Fibroblast of mammary gland (primary cell): ENCODE data around the gene DYNC2I2.
A peak's percentile ranks its signal among the peaks of the same experiment; 100 is the strongest.
"Not testable (repeated sequence)": the region's sequence is repeated elsewhere in the genome, so short reads cannot be mapped to it uniquely, and the experiment has no call there.

ENCODE experiments used
- DNase-seq: peaks from one replicate; pipeline ENCODE4 v3.0.0-alpha.2; 2010; ENCODE audit warnings: low read depth
- H3K4me3 ChIP-seq: 2 replicates; pipeline ENCODE4 v1.5.1; 2011; ENCODE audit warnings: low read depth, mild to moderate bottlenecking, low read length, moderate library complexity; ENCODE audit not compliant: control insufficient read depth
- TF ChIP-seq, protein P1 (sequence below): conservative IDR thresholded peaks from 2 replicates; pipeline ENCODE4 v1.5.1; 2011; ENCODE audit warnings: low read depth, low read length, inconsistent platforms; ENCODE audit not compliant: control insufficient read depth, insufficient read depth

DYNC2I2 gene

DNA sequence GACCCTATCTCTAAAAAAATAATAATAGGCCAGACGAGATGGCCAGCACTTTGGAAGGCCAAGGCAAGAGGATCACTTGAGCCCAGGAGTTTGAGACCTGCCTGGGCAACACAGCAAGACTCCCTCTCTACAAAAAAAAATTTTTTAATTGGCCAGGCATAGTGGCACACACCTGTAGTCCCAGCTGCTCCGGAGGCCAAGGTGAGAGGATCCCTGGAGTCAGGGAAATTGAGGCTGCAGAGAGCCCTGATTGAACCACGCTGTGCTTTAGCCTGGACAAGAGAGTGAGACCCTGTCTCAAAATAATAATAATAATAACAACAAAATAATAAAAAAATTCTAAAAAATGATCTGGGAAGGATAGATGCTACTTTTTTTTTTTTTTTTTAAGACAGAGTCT lies 1.1 kb upstream of the DYNC2I2 start:
- H3K4me3 ChIP-seq, result no peak overlapping the region
- TF ChIP-seq, protein P1, sequence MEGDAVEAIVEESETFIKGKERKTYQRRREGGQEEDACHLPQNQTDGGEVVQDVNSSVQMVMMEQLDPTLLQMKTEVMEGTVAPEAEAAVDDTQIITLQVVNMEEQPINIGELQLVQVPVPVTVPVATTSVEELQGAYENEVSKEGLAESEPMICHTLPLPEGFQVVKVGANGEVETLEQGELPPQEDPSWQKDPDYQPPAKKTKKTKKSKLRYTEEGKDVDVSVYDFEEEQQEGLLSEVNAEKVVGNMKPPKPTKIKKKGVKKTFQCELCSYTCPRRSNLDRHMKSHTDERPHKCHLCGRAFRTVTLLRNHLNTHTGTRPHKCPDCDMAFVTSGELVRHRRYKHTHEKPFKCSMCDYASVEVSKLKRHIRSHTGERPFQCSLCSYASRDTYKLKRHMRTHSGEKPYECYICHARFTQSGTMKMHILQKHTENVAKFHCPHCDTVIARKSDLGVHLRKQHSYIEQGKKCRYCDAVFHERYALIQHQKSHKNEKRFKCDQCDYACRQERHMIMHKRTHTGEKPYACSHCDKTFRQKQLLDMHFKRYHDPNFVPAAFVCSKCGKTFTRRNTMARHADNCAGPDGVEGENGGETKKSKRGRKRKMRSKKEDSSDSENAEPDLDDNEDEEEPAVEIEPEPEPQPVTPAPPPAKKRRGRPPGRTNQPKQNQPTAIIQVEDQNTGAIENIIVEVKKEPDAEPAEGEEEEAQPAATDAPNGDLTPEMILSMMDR, result no peak
- DNase-seq, result no peak

DNA sequence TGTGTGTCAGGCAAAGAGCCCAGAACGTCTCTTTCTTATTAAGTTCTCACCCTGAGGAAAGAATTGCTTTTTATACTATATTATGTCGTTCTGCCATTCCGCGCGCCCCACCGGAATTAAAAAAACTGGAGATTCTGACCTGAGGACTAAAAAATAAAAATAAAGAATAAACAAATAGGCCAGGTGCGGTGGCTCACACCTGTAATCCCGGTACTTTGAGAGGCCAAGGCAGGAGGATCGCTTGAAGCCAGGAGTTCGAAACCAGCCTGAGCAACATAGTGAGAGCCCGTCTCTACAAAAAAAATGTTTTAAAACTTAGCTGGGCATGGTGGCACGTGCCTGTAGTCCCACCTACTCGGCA lies 677 bp upstream of the DYNC2I2 start:
- H3K4me3 ChIP-seq, result no peak overlapping the region

DNA sequence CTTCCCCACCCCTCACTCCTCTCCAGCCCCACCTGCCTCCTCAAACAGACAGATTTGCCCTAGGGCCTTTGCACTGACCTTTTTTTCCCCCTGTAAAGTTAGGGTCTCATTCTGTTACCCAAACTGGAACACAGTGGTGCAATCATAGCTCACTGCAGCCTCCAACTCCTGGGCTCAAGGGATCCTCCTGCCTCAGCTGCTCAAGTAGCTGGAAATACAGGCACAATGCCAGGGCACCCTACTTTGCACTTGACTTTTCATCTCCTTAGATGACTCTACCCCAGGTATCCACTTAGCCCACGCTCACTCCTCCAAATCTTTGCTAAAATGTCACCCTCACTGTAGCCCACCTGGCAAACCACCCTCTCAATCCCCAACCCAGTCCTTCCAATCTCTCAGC lies 2.2 kb downstream of the DYNC2I2 start:
- TF ChIP-seq, protein P1, result no peak
- no peak overlapping the region for H3K4me3 ChIP-seq
- DNase-seq, result no peak

More for the DNA sequence above, 677 bp upstream of the DYNC2I2 start:
- DNase-seq, result no peak
- TF ChIP-seq, protein P1, result no peak

DNA sequence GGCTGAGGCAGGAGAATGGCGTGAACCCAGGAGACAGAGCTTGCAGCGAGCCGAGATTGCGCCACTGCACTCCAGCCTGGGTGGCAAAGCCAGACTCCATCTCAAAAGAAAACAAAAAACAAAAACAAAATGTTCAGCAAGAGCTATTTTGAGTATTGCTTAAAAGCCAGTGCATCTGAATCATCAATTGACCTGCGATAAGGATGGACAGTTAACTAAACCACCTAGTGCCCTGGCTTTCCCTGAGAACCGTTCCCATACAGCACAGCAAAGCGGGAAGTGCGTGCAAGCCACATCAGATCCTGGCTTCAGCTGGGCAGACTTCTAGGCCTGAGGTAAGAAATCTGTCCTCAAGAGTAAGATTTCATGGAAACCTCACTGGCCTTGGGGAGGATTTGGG lies 2.7 kb downstream of the DYNC2I2 start:
- TF ChIP-seq, protein P1, result no peak
- H3K4me3 ChIP-seq, result no peak overlapping the region
- DNase-seq, result no peak

DNA sequence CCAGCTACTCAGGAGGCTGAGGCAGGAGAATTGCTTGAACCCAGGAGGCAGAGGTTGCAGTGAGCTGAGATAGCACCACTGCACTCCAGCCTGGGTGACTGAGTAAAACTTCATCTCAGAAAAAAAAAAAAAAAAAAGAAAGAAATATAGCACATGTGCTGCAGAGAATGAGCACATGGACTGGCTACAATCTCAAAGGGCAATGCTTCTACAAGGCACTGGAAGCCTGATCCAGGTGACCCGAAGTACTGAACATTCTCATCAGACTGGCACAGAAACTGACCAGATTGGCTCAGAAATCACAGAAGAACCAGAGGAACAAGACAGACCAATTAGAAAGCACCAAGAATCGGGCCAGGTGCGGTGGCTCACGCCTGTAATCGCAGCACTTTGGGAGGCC lies 4.8 kb downstream of the DYNC2I2 start:
- no peak for DNase-seq
- H3K4me3 ChIP-seq, result no peak overlapping the region
- TF ChIP-seq, protein P1, result no peak

DNA sequence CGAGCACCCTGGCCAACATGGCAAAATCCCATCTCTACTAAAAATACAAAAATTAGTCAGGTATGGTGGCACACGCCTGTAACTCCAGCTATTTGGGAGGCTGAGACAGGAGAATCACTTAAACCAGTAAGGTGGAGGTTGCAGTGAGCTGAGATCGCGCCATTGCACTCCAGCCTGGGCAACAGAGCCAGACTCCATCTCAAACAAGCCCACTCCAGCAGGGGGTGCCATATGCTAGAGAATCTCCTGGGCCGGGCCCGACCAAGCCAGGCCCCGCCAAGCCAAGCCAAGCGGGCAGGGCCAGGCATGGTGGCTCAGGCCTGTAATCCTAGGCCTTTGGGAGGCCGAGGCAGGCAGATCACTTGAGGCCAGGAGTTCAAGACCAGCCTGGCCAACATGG lies 8.4 kb downstream of the DYNC2I2 start:
- H3K4me3 ChIP-seq, result not testable (repeated sequence)
- DNase-seq, result peak; percentile 55
- TF ChIP-seq, protein P1, result peak; percentile 23
